ENCODE measurements around the gene AHDC1.
A peak's percentile ranks its signal among the peaks of the same experiment; 100 is the strongest.

Gene AHDC1

DNA sequence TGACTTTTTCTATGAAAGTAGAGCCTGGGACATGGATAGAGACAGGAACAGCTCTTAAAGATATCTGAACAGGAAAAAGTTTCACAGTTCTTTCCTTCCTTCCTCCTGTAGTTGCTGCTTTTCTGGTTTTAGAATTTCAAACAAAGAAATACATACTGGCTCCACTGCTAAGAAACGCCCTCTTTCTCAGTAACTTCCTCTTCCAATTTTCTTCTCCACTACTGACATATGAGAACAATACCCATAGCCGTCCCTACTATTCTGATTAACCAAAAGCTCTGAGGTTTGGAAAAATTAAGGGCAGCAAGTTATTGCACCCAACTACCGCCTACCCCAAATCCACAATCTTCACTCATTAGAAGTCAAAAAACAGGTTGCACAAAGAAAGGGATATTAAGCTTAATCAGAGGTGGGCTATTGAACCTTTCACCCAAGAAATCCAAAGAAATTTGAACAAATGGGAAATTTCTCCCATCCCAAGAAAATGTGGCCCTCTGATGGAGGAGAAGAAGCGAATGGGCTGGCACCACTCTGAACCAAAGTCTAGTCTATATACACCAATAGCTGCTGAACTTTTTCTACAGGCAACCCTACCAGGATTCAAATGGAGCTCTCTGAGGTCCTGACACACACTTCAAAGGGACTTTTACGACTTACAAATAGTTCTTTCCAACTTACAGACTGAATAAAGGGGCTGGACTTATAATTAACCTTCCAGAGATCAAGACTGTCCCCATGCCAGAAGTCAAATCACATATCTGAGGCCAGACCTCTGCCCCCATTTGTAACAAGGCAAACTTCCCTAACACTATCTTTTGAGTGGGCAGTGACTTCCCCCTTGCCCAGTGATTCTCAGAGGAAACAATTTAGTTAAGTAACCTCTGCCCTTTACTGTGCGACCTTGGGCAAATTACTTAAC lies 115.7 kb downstream of the AHDC1 start:
- H3K4me1 ChIP-seq (ENCODE audit: insufficient read depth, low read length) = peaks cover 21% of the 10 kb centered on the region
- peak overlapping the region; percentile 88 for H3K4me3 ChIP-seq (ENCODE audit: low read length)
- H3K36me3 ChIP-seq (ENCODE audit: insufficient read depth, low read length) = peaks cover 2% of the 10 kb centered on the region
- H2AFZ ChIP-seq (ENCODE audit: low read depth, low read length) = no peak overlapping the region
- H3K27me3 ChIP-seq (ENCODE audit: insufficient read depth, low read length) = no peaks in the 10 kb centered on the region
- H3K9me3 ChIP-seq (ENCODE audit: low read length) = no peaks in the 10 kb centered on the region

DNA sequence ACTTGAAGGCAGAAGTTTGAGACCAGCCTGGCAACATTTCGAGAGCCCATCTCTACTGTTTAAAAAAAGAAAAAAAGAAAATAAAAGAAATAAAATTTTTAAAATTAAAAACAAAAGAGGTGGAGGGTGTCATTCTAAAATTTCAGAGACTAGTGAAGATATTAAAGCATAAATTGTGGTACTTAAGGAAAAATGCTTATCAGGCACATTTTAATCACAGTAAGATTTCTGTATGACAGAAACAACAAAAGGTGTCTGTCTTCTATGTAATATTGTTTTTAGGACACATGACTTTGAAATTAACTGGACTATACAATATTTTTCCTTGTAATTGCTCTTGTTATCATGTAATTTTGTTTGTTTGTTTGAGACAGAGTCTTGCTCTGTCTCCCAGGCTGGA lies 118.6 kb downstream of the AHDC1 start:
- Histone ChIP-seq H3K36me3 (ENCODE audit: insufficient read depth, low read length) (peaks cover 2% of the 10 kb centered on the region), H2AFZ (ENCODE audit: low read depth, low read length) (no peak overlapping the region), H3K4me1 (ENCODE audit: insufficient read depth, low read length) (peaks cover 12% of the 10 kb centered on the region), H3K9me3 (ENCODE audit: low read length) (no peaks in the 10 kb centered on the region), H3K27me3 (ENCODE audit: insufficient read depth, low read length) (no peaks in the 10 kb centered on the region), H3K4me3 (ENCODE audit: low read length) (no peak overlapping the region)

Data from neuron (in vitro differentiated cells).